NCI-H128 (cell line): ENCODE measurements around the gene NDUFA8.

Experiments used
- DNase-seq: peaks from one replicate; lab custom pipeline; 2025; ENCODE audit not compliant: unreplicated experiment; lab: John Stamatoyannopoulos, UW

NDUFA8 gene

GRCh38 chr9:122186301-122186700, 26.7 kb upstream of the NDUFA8 start:
- no peak for DNase-seq

GRCh38 chr9:122184551-122184950, 25.0 kb upstream of the NDUFA8 start:
- DNase-seq: no peak

- no peak for DNase-seq
These were observed 23.9 kb upstream of the NDUFA8 start for GRCh38 chr9:122183501-122183900.

- no peak for DNase-seq
These were observed 21.1 kb upstream of the NDUFA8 start for GRCh38 chr9:122180633-122181032.

- DNase-seq: no peak
These were observed 20.1 kb upstream of the NDUFA8 start for GRCh38 chr9:122179690-122180074.

GRCh38 chr9:122179054-122179689, 19.6 kb upstream of the NDUFA8 start:
- DNase-seq: no peak

GRCh38 chr9:122176916-122177315, 17.3 kb upstream of the NDUFA8 start:
- no peak for DNase-seq

- no peak for DNase-seq
These were observed 14.1 kb upstream of the NDUFA8 start for GRCh38 chr9:122173670-122174069.

- DNase-seq: no peak
These were observed 12.6 kb upstream of the NDUFA8 start for GRCh38 chr9:122172131-122172530.

- DNase-seq: no peak
These were observed 8.8 kb upstream of the NDUFA8 start for GRCh38 chr9:122168356-122168755.

GRCh38 chr9:122164286-122164685, 4.7 kb upstream of the NDUFA8 start:
- no peak for DNase-seq

GRCh38 chr9:122162415-122162814, 2.8 kb upstream of the NDUFA8 start:
- no peak for DNase-seq

GRCh38 chr9:122159925-122160246, 307 bp upstream of the NDUFA8 start:
- no peak for DNase-seq

GRCh38 chr9:122158202-122158601, 1.4 kb downstream of the NDUFA8 start:
- DNase-seq: no peak

GRCh38 chr9:122155796-122156195, 3.8 kb downstream of the NDUFA8 start:
- no peak for DNase-seq

GRCh38 chr9:122151267-122151828, 8.2 kb downstream of the NDUFA8 start:
- DNase-seq: no peak

- no peak for DNase-seq
These were observed 14.1 kb downstream of the NDUFA8 start for GRCh38 chr9:122145592-122145863.

- DNase-seq: no peak
These were observed 14.6 kb downstream of the NDUFA8 start for GRCh38 chr9:122144836-122145591.

GRCh38 chr9:122143876-122144405, 15.6 kb downstream of the NDUFA8 start:
- no peak for DNase-seq

- DNase-seq: no peak
These were observed 16.3 kb downstream of the NDUFA8 start for GRCh38 chr9:122143296-122143695.

- no peak for DNase-seq
These were observed 17.9 kb downstream of the NDUFA8 start for GRCh38 chr9:122141671-122142070.

- no peak for DNase-seq
These were observed 19.0 kb downstream of the NDUFA8 start for GRCh38 chr9:122140368-122141193.
